HG02588 (cell line): ENCODE measurements around the gene IDE.

ENCODE experiments used
- ATAC-seq: cut with Tn5 transposase; IDR thresholded peaks from one replicate; pipeline ENCODE4 v1.9.1; 2021; ENCODE audit warnings: mild to moderate bottlenecking, moderate library complexity; ENCODE audit not compliant: unreplicated experiment

The IDE gene

DNA sequence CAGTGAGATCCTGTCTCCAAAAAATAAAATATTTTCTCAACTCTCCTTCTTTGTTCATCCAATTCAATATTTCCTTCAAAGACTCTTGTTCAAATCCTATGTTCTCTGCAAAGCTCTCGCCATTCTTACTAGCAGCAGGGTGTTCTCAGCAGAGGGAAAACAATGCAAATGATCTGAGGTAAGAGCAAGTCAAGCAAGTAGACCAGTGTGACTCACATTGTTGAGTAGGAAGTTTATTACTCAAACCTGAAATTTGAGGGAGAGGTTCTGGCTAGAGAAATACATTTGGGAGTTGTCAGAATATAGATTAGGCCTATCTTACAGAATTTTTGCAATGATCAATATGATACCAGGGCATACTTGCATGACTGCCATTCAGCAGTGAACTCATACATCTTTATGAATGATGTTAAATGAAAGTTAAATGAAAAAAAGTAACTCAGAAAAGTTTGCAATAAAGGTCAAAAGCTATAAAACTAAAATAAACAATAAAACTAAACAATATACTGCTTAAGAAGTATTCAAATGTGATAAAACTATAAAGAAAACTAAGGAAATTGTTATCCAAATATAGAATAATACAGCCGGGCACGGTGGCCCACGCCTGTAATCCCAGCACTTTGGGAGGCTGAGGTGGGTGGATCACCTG lies 5.8 kb downstream of the IDE start:
- peak; percentile 71 for ATAC-seq

DNA sequence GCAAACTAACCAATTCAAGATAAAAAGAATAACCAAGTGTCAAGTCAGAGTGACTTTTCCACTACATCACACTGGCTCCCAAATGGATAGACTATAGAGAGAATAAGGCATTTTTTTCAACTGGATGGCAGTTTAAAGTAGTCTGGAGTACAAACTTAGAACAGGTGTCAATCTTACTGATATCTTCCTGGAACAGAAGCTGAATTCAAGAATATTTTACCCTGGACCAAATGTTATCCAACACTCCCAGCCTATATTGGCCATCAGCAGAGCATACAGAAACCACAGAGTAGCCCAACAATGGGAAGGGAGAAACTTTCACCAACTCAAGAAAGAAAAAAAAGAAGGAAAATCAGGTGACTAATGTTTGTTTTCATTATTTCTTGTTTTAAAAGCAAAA lies 11.5 kb downstream of the IDE start:
- ATAC-seq = no peak

DNA sequence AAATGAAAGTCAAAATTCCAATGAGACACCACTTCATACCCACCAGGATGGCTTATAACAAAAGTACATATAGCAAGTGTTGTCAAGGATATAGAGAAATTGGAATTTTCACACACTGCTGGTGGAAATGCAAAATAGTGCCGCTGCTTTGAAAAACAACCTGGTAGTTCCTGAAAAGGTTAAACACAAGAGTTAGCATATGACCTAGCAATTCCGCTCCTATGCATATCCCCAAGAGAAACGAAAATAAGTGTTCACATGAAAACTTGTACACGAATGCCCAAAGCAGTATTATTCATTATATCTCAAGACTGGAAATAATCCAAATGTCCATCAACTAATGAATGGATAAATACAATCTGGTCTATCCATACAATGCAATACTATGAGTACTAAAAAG lies 14.8 kb downstream of the IDE start:
- ATAC-seq = no peak

DNA sequence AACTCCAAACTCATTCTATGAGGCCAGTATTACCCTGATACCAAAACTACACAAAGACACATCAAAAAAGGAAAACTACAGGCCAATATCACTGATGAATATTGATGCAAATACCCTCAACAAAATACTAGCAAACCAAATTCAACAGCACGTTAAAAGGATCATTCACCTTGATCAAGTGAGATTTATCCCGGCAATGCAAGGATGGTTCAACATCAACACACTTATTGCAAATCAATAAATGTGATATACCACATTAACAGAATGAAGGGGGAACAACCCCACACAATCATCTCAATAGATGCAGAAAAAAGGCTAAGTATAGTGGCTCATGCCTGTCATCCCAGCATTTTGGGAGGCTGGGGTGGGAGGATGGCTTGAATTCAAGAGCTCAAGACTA lies 19.9 kb downstream of the IDE start:
- ATAC-seq = no peak

DNA sequence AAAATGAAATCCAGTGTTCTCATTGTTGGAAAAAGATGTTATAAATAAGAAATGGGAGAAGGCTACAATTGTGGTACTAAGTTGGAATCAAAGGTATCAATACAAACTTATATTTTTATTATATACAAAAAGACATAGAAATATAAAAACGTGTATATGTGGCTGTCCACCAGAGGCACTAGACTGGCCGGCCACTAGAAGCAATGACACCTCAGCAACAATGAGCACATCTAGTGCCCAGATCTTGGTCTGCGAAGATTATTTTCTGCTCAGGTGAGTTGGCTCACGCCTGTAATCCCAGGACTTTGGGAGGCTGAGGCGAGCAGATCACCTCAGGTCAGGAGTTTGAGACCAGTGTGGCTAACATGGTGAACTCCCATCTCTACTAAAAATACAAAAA lies 21.6 kb downstream of the IDE start:
- no peak for ATAC-seq

DNA sequence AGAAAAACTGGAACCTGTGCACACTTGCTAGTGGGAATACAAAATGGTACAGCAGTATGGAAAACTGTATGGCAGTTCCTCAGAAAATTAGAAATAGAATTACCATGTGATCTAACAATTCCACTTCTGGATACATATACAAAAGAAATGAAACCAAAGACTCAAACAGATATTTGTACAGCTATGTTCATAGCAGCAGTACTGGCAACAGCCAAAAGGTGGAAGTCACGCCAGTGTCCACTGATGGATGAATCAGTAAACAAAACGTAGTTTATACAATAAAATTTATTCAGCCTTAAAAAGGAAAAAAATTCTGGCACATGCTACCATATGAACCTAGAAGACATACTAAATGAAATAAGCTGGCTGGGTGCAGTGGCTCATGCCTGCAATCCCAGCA lies 23.0 kb downstream of the IDE start:
- no peak for ATAC-seq

DNA sequence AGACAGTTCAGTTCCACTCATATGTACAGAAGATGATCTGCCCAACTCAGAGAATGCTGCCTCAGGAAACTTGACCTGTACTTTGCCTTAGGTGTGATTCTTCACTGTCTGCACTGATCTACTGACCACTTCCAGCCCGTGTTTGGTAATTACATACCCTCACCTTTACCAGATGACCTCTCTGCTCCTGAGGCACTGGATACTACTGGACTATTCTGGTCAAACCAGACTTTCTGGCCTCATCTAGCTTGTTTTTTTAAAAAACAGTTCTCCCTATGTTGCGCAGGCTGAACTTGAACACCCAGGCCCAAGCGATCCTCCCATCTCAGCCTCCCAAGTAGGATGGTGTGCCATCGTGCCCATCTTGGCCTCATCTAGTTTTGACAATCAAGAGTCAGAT lies 26.2 kb downstream of the IDE start:
- ATAC-seq = no peak

DNA sequence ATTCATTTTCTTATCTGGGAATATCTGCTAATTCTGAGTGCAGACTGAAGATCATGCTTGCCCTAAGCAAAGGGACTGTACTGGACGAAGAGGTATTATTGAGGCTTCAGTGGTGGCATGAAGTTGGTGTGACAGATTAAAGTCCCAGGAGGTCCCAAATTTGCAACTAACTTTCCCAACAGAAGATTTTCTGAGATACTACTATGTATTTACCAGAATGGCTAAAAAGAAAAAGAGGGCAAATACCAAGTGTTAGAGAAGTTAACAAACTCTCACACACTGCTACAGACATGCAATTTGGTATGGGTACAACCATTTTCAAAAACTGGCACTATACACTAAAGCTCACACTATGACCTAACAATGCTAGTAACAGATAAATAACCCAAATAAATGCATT lies 28.3 kb downstream of the IDE start:
- ATAC-seq = no peak

DNA sequence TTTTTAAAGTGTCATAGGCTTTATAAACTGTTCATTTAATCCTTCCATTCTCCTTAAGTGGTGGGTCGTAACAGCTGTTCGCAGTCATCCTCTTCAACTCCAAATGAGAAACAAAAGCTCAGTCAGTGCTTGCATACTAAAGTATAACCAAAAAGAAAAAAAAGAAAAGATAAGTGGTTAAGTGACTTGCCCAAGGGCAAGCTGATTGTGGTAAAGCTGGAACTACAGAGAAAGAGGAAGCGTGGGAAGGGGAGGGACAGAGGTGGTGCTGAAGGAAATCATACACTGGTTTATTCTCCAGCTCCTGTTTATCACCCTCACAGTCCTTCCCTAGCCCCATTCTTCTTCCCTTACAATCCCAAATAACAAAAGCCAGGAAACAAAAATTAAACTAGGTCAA lies 29.6 kb downstream of the IDE start:
- ATAC-seq = no peak

DNA sequence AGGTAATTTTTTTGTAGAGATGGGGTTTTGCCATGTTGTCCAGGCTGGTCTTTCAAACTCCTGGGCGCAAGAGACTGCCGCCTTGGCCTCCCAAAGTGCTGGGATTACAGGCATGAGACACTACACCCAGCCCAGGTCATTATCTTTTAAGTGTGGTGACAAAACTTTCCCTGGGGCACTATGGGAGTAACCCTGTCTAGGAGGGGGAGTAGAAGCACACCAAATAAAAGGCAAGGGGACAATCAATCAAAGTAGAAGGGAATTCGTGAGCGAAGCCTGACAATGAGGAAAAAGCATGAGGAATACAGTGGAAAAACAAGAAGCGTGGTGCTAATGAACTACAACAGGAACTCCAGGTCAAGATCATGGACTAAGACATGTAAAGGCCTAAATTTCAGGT lies 31.4 kb downstream of the IDE start:
- ATAC-seq = no peak

DNA sequence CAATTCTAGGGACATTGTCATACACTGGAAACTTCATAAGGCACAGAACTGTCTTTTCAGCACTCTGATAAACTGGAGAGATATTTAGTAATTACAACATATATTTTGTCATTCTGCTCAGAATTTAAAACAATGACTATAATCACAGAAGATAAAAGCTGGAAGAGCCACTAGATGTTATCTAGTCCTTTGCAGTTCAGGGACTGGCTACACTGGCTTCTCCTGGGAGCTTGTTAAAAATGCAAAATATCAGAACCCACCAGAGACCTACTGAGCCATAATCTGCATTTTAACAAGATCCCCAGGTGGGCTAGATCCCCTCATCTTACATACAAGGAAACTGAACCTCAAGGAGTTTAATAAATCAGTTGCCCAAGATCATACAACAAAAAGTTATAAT lies 32.3 kb downstream of the IDE start:
- no peak for ATAC-seq

DNA sequence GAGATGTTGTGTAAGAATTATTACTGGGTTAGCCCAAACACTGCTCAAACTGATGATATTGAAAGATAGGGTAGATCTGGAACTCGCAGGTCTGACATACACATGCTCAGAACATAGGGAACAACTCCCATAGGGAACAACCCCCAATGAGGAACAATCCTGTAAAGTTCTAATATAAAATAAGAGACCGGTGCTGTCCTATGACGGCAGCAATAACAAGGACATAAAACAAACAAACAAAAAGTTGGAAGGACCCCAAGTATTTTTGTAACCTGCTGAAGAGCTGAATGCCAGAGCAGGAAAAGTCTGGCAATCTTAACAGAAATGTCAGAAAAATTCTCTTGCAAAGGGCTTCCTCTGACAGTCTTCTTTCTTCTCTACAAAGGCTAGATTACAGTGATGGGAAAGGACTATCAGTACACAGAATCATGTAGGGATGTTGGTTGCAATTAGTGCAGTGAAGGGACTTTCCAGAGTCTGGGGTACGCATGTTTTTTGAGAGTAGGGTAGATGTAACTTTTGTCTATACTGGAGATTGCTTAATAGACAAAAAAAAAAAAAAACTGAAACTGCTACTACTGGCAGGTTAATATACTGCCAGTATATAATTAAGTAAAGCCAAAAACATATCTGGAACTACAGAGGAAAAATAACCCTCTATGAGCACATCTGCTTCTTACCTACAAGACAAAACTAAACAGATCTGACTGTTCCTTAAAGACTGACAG lies 35.5 kb downstream of the IDE start:
- no peak for ATAC-seq

DNA sequence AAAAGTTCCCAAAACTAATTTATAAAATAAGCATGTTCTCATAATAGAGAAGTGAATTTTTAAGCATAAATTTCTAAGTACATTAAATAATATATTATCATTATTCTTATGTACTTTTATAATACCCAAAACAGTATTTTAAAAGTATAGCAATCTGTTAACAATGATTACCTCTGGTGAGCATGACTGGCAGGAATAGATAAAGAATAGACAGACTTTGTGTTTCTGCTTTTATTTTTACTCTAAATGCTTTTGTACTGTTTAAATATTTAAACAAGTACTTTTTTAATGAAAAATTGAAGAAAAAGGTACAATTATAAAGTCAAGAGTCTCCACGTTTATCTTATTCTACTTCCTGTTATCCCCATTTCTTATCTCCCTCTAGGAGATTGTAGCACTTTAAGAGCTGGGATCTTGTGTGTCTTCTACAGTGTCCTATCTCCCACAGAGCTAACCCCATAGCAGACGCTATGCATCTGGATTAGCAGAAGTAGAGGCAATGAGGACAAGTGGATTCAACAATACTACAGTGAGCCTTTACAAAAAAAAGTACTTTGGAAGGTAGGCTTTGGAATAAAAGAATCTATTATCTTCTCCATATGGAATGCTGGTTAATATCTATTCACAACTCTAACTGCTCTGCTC lies 42.9 kb downstream of the IDE start:
- no peak for ATAC-seq

DNA sequence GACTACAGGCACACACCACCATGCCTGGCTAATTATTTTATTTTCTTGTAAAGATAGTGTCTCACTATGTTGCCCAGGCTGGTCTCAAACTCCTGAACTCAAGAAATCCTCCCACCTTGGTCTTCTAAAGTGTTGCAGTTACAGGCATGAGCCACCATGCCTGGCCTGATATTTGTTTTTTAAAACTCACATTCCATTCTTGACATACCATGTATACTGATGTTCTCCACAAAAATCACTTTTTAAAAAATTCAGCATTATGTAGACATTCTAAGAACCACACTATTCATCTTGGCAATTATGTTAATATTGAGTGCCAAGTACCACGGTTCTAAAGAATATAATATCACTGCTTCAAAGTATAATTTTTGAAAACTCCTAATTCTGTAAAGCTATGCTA lies 43.5 kb downstream of the IDE start:
- ATAC-seq = no peak

DNA sequence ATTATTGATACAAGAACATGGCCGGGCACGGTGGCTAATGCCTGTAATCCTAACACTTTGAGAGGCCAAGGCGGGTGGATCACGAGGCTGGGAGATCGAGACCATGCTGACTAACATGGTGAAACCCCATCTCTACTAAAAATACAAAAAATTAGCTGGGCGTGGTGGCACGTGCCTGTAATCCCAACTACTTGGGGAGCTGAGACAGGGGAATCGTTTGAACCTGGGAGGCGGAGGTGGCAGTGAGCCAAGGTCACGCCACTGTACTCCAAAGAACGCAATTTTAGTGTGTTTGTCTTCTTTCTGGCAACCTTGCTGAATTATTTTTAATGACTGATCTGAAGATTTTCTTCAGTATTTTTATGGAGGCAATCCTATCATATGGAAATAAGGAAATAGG lies 46.2 kb downstream of the IDE start:
- ATAC-seq = no peak

DNA sequence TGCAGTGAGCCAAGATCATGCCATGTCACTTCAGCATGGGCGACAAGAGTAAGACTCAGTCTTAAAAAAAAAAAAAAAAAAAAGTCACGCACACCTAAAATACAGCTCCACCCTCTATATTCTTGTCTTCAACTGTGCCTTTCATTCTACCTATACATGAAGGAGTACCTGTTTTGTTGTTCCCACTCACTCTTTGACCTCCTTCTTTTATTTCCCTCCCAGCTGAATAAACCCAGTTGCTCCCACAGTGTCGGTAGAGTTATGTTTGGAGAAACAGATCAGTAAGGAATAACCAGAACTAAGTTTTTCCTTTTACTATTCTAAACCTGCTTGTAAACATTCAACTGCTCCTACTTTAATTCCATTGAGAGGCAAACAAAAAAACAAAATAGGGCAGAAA lies 50.3 kb downstream of the IDE start:
- ATAC-seq = no peak

DNA sequence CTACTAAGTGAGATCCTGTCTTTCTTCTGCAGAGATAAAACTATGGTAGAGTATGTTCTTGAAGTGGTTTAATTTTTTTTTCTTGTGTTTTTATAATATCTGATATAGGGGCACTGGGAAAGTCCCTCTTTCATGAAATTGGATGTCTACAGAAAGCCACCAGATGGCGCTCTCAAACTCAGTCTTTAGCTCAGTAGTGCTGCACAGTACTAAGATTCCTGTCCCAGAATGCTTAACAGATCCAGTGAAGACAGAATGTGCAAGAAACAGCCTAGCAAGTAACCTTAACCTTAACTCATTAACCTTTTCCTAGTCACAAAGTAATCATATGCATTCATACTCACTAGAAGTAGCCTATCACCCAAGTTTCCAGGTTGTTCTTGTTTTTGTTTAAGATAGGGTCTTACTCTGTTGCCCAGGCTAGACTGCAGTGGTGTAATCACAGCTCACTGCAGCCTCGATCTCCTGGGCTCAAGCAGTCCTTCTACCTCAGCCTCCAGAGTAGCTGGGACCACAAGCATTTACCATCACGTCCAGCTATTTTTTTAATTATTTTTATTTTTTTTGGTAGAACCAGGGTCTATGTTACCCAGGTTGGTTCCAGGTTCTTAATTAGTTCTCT lies 56.7 kb downstream of the IDE start:
- ATAC-seq = peak; percentile 63

DNA sequence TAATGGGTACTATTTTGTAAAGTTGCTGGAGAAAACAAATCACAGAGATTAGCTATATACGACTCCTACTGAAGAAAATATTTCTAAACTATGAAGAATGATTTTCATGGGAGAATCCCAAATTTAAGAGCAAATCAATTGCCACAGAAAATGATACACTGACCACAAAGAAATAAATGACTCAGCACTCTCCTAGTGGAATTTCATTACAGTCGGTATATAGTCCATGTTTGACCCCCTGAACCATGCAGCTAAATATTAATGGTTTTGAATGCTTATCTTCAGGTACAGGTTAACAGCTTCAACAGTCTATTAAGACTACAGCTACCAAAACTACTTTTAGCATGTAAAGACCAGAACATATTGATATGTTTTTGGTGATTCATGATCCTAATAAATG lies 65.0 kb downstream of the IDE start:
- ATAC-seq = no peak

DNA sequence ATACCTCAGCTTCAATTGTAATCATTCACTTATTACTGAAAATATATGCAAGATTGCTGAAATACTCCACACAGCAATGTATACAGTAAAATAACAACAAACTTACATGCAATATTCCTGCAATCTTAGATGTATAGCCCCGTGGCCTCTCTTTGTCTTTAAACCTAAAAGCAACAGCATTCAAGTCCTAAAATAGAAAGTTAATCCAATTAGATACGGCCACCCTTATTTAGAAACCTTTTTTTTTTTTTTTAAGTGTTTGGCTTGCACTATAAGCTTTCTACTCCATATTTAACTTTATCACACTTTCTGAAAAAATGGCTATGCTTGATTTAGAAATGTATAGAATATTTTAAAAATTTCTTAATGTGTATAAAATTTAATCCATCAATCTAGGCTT lies 67.6 kb downstream of the IDE start:
- ATAC-seq = no peak

DNA sequence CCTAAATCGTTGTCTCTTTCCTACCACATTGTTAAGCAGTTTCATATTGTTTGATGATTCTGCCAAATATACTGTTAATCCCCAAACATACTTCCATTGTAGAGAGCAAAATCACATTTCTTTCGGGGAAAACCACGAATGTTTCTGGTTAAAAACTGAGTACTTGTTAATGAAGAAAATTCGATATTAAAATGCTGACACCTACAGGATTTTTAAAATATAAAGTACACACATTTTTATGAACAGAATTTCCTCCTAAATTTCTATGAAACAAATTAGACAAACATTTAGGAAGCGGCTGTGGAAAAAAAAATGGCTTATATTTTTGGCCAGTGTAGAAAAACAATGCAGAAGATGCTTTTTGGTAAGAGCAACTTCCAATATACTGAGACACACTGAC lies 68.8 kb downstream of the IDE start:
- no peak for ATAC-seq

DNA sequence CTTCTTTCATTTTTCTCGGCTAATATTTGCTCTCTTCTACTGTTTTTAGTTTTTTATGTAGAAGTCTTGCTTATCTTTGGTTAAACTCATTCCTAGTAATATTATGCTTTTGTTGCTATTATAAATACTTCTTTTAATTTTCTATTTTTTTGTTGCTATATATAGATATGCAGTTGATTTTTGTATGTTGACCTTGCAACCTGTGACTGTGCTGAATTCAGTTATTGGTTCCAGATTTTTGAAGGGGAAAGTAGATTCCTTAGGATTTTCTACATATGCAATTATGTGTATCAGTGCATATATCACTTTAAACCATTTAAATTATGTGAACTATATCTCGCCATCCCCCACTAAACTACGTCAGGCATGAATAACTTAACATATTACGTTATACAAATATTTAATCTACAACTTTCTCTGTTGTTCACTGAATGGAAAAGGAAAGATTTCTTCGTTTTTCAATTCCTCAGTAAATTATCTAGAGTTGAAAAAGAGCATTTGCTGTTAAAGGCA lies 71.5 kb downstream of the IDE start:
- no peak for ATAC-seq

DNA sequence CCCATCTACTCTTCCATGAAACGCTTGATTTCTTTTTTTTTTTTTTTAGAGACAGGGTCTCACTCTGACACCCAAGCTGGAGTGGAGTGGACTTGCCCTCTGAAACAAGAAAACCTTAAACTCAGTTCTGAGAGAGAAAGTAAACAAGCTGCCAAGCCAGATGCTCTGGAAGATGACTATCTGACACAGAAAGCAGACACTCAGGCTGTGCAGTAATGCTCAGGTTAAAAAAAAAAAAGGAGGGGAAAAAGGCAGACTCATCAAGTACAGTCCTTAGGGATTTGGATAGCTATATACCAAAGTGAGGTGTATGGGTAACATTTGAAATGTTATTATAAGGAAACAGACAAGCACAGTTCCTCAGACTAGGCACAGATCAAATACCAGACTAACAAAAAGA lies 80.5 kb downstream of the IDE start:
- no peak for ATAC-seq
